Effector memory CD8-positive, alpha-beta T cell (primary cell): ENCODE results near the gene PROKR2.

Source experiments
- ATAC-seq: fragments of 150-1000 bp; cut with Tn5 transposase; replicated peaks from 2 replicates; pipeline ENCODE4 v1.10.0; 2021; ENCODE audit warnings: mild to moderate bottlenecking, moderate library complexity
- DNase-seq, 3 experiments: peaks; one replicate each; pipeline ENCODE4 v3.0.0; 2021
- H3K27ac Mint-ChIP-seq, 2 donors: one replicate each; pipeline ENCODE4 v1.8.0; 2022; ENCODE audit warnings: mild to moderate bottlenecking in 2 of 2, mixed read lengths in 2 of 2, moderate library complexity in 2 of 2
- H3K27me3 Mint-ChIP-seq, 2 donors: one replicate each; pipeline ENCODE4 v1.8.0; 2022; ENCODE audit warnings: mixed read lengths in 2 of 2
- H3K36me3 Mint-ChIP-seq: one replicate; pipeline ENCODE4 v1.8.0; 2022; ENCODE audit warnings: mild to moderate bottlenecking, moderate library complexity, mixed read lengths; ENCODE audit not compliant: insufficient read depth
- H3K4me1 Mint-ChIP-seq, 2 donors: one replicate each; pipeline ENCODE4 v1.8.0; 2022; ENCODE audit warnings: low read depth in 2 of 2, mixed read lengths in 2 of 2
- H3K4me3 Mint-ChIP-seq, 2 donors: one replicate each; pipeline ENCODE4 v1.8.0; 2022; ENCODE audit warnings: mild to moderate bottlenecking in 2 of 2, mixed read lengths in 2 of 2, moderate library complexity in 2 of 2
- H3K9me3 Mint-ChIP-seq, 2 donors: one replicate each; pipeline ENCODE4 v1.8.0; 2022; ENCODE audit warnings: mixed read lengths in 2 of 2

Gene PROKR2

GRCh38 chr20:5328268-5328667, 11.5 kb upstream of the PROKR2 start:
- Mint-ChIP-seq H3K4me3 (no peak overlapping the region), H3K27ac (no peak overlapping the region), H3K9me3 (no peaks in the 10 kb centered on the region), H3K36me3 (no peaks in the 10 kb centered on the region), H3K27me3 (peaks cover 45 to 77% of the 10 kb centered on the region in 2 donors), H3K4me1 (no peaks in the 10 kb centered on the region)
- DNase-seq (no peak), ATAC-seq (no peak)

- ATAC-seq: no peak
- no peak for DNase-seq
- Mint-ChIP-seq H3K36me3 (no peaks in the 10 kb centered on the region), H3K27me3 (peaks cover 46 to 86% of the 10 kb centered on the region in 2 donors), H3K27ac (no peak overlapping the region), H3K4me1 (no peaks in the 10 kb centered on the region), H3K9me3 (no peaks in the 10 kb centered on the region), H3K4me3 (no peak overlapping the region)
Observed at GRCh38 chr20:5327356-5327755, 10.6 kb upstream of the PROKR2 start.

- H3K27ac Mint-ChIP-seq: no peak overlapping the region
- no peak for ATAC-seq
- peak overlapping the region; percentile 61 to 73 for H3K4me3 Mint-ChIP-seq
- no peaks in the 10 kb centered on the region for H3K36me3 Mint-ChIP-seq
- H3K9me3 Mint-ChIP-seq: peaks cover 0 to 6% of the 10 kb centered on the region in 2 donors
- peaks cover 50 to 71% of the 10 kb centered on the region in 2 donors for H3K27me3 Mint-ChIP-seq
- H3K4me1 Mint-ChIP-seq: peaks cover 0 to 6% of the 10 kb centered on the region in 2 donors
- DNase-seq: no peak
Observed at GRCh38 chr20:5315807-5316187, 957 bp downstream of the PROKR2 start.

DNA sequence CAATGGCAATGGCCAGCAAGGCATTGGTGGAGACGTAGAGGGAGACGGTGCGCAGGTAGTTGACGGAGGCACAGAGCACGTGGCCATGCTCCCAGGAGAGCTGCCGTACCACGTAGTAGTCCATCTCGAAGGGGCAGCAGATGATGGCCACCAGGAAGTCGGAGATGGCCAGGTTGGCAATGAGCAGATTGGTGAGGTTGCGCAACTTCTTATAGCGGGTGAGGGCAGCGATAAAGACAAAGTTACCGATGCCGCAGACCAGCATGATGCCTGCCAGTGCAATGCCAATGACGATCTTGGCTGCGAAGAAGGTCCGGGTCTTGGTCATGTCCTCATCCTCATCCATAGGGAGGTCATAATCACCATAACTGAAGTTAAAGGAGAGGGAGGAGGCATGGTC, 2.8 kb downstream of the PROKR2 start:
- DNase-seq (no peak), ATAC-seq (no peak)
- peaks cover 0 to 6% of the 10 kb centered on the region in 2 donors for H3K4me1 Mint-ChIP-seq
- peaks cover 6 to 18% of the 10 kb centered on the region in 2 donors for H3K9me3 Mint-ChIP-seq
- peaks cover 53 to 73% of the 10 kb centered on the region in 2 donors for H3K27me3 Mint-ChIP-seq
- H3K27ac Mint-ChIP-seq: no peak overlapping the region
- no peak overlapping the region for H3K4me3 Mint-ChIP-seq
- H3K36me3 Mint-ChIP-seq: no peaks in the 10 kb centered on the region

GRCh38 chr20:5312518-5312917, 4.2 kb downstream of the PROKR2 start:
- no peaks in the 10 kb centered on the region for H3K36me3 Mint-ChIP-seq
- no peak for DNase-seq

DNA sequence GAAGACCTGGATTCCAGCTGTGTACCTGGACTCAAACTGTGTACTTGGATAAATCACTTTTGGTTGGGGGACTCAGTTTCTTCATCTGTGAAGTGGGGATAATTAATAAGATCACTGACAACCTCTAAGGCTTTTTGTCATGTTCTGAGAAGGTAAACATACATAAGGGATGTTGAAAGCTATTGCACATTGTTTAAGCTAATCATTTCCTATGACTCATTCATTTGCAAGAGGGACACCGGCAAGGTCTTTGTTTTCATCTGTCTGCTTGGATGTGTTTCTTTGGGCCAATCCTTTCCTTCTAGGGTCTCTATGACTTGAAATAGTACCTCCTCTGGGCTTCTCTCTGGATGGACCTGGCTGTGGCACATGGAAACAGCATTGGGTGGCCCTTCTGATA, 6.8 kb downstream of the PROKR2 start:
- DNase-seq (no peak), ATAC-seq (no peak)
- H3K9me3 Mint-ChIP-seq: peaks cover 15 to 30% of the 10 kb centered on the region in 2 donors
- peaks cover 0 to 1% of the 10 kb centered on the region in 2 donors for H3K4me1 Mint-ChIP-seq
- H3K4me3 Mint-ChIP-seq: no peak overlapping the region
- H3K27me3 Mint-ChIP-seq: peaks cover 29 to 41% of the 10 kb centered on the region in 2 donors
- H3K36me3 Mint-ChIP-seq: no peaks in the 10 kb centered on the region
- no peak overlapping the region for H3K27ac Mint-ChIP-seq

More at GRCh38 chr20:5312518-5312917, 4.2 kb downstream of the PROKR2 start:
- Mint-ChIP-seq H3K27me3 (peaks cover 40 to 59% of the 10 kb centered on the region in 2 donors), H3K4me3 (no peak overlapping the region), H3K9me3 (peaks cover 10 to 20% of the 10 kb centered on the region in 2 donors), H3K4me1 (peaks cover 0 to 6% of the 10 kb centered on the region in 2 donors), H3K27ac (no peak overlapping the region)
- no peak for ATAC-seq

DNA sequence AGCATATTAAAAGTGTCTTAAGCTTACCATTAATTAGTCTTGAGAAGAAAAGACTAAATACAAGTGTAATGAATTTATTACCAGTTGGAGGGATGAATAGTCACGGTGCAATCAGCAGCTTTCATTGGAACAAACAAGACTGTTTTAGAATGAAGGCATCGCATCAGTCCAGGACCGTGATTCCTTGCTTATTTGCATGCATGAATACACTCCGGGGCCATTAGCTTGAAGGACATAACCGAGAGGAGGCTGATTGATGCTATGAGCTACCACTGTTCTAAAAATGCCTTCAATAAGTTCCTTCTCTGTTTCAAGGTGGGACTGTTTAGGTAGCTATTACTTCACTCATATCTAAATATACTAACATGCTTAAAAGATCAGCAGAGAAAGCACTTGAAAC, 17.9 kb downstream of the PROKR2 start:
- Mint-ChIP-seq H3K9me3 (no peaks in the 10 kb centered on the region), H3K4me3 (no peak overlapping the region), H3K27ac (peak overlapping the region in 1 of 2 donors; percentile 77), H3K36me3 (peaks cover 5% of the 10 kb centered on the region), H3K27me3 (peaks cover 43 to 66% of the 10 kb centered on the region in 2 donors), H3K4me1 (peaks cover 0 to 3% of the 10 kb centered on the region in 2 donors)
- ATAC-seq (no peak), DNase-seq (no peak)

DNA sequence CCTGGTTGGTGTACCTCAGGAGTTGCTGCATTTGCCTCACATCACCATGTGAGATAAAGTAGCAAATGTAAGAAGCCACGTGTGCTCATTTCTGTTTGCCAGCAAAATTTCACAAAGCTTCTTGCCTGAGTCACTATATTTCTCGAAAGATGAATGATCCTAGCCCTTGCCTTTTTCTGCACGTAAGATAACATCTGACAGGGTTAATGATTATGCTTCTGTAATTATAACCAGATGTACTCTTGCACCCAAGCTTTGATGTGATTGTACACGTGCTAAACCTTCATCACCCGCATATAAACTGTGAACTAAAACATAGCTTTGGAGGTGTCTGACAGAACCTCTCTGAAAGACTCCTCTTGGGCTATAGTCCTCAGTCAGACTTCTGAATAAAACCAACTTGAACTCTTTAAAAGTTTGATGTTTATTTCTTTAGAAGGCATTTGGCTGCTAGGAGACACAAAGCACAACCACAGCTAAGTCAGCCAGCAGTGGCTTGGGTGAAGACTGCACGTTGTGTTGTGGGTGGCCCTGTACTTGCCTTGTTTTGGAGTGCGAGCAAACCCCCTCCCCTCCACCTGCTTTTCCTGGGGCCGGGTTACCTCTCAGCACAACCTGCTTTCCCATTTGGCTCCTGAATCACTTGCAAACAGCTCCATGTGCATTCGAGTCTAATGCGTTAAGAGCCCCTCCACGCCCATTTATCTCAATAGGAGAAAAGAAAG, 19.3 kb downstream of the PROKR2 start:
- Mint-ChIP-seq H3K9me3 (no peaks in the 10 kb centered on the region), H3K4me1 (peaks cover 0 to 3% of the 10 kb centered on the region in 2 donors), H3K4me3 (peak overlapping the region in 1 of 2 donors; percentile 32), H3K27ac (no peak overlapping the region), H3K27me3 (peaks cover 49 to 57% of the 10 kb centered on the region in 2 donors), H3K36me3 (peaks cover 5% of the 10 kb centered on the region)
- ATAC-seq: peak; percentile 21
- no peak for DNase-seq

- ATAC-seq: no peak
- H3K27me3 Mint-ChIP-seq: peaks cover 23 to 55% of the 10 kb centered on the region in 2 donors
Observed at GRCh38 chr20:5290596-5290995, 26.2 kb downstream of the PROKR2 start.

DNA sequence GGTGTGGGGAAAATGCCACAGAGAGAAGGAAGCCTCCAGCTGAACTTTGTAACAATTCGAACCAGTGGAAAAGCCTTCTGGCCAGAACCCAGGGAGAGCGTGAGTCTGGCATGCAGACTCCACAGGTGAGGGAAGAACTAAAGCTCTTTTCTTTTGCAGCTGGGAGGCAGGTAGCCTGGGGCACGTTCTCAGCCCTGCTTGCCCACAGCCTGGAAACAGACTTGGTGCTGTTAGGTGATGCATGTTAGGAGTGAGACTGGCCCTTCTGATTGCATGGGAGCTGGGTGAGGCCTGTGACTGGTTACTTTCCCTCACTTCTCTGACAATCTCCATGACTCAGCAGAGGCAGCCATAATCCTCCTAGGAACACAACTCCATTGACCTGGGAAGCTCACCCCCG, 34.2 kb downstream of the PROKR2 start:
- no peak for DNase-seq
- Mint-ChIP-seq H3K4me1 (no peaks in the 10 kb centered on the region), H3K9me3 (no peaks in the 10 kb centered on the region), H3K36me3 (no peaks in the 10 kb centered on the region), H3K4me3 (no peak overlapping the region), H3K27ac (peak overlapping the region in 1 of 2 donors; percentile 20), H3K27me3 (peaks cover 39 to 72% of the 10 kb centered on the region in 2 donors)
- no peak for ATAC-seq

More at GRCh38 chr20:5290596-5290995, 26.2 kb downstream of the PROKR2 start:
- H3K36me3 Mint-ChIP-seq: no peaks in the 10 kb centered on the region
- H3K4me3 Mint-ChIP-seq: no peak overlapping the region
- H3K4me1 Mint-ChIP-seq: no peaks in the 10 kb centered on the region
- no peaks in the 10 kb centered on the region for H3K9me3 Mint-ChIP-seq
- H3K27ac Mint-ChIP-seq: no peak overlapping the region
- no peak for DNase-seq

- no peak overlapping the region for H3K27ac Mint-ChIP-seq
- no peak overlapping the region for H3K4me3 Mint-ChIP-seq
- peaks cover 39 to 55% of the 10 kb centered on the region in 2 donors for H3K27me3 Mint-ChIP-seq
- no peaks in the 10 kb centered on the region for H3K36me3 Mint-ChIP-seq
- DNase-seq (no peak), ATAC-seq (no peak)
- no peaks in the 10 kb centered on the region for H3K9me3 Mint-ChIP-seq
- H3K4me1 Mint-ChIP-seq: no peaks in the 10 kb centered on the region
Observed at GRCh38 chr20:5279661-5280060, 37.1 kb downstream of the PROKR2 start.

DNA sequence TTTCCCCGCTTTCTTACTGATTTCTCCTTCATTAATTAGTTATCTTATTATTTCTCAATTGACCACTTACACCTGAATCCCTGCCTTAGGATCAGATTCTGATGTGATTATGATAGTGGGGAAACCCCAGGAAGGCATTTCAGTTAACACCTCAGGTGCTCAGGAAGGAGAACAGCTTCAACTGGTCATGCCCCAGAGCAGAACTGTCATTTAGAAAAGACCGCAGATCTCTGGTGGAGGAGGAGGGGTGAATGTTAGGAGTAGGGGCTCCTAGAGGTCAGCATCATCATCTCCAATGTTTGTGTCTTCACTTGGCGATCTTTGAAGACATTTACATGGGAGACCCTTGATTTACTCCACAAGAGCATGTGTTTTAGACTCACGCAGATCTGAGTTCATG, 44.5 kb downstream of the PROKR2 start:
- Mint-ChIP-seq H3K4me1 (peaks cover 10 to 21% of the 10 kb centered on the region in 2 donors), H3K4me3 (no peak overlapping the region), H3K36me3 (no peaks in the 10 kb centered on the region), H3K27ac (no peak overlapping the region), H3K27me3 (peaks cover 0 to 35% of the 10 kb centered on the region in 2 donors), H3K9me3 (no peaks in the 10 kb centered on the region)
- DNase-seq (no peak), ATAC-seq (no peak)

DNA sequence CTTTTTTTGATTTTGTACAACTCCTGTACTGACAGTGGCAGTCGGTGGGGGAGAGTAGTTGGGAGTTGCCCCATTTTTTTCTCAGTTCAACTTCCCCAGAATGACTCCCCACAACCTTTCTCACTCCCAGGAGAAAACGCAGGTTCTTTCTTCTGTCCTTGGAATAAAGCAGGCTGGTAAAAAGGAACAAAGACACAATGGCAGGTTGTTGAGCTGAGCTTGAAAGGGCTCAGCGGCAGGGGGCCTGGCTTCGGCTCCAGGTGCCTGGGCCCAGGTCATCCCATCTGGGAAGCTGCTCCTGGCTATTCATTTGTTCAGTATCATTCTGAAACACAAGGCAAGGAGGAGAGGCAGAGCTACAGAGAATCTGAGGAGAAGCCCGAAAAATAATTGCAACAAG, 46.2 kb downstream of the PROKR2 start:
- Mint-ChIP-seq H3K27me3 (peaks cover 0 to 35% of the 10 kb centered on the region in 2 donors), H3K4me1 (peaks cover 17 to 33% of the 10 kb centered on the region in 2 donors), H3K36me3 (no peaks in the 10 kb centered on the region), H3K9me3 (no peaks in the 10 kb centered on the region), H3K27ac (peak overlapping the region; percentile 36 to 72), H3K4me3 (no peak overlapping the region)
- ATAC-seq (no peak), DNase-seq (no peak)

DNA sequence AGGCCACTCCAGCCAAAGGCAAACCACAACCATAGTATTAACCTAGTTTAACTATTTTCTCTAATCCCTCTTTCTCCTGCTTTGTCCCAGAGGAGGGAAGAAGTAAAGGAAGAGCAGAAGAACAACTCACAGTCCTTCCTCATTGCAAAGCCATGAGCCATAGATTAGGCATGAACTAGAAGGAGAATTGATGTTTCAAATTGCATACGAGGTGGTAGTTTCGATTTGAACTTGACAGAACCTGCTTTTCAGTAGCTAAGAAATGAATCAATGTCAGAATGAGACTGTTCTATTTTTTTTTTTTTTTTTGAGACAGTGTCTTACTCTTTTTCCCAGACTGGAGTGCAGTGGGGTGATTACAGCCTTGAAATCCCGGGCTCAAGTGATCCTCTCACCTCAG, 48.3 kb downstream of the PROKR2 start:
- H3K4me1 Mint-ChIP-seq: peaks cover 20 to 44% of the 10 kb centered on the region in 2 donors
- no peak for ATAC-seq
- peaks cover 0 to 35% of the 10 kb centered on the region in 2 donors for H3K27me3 Mint-ChIP-seq
- DNase-seq: no peak
- H3K36me3 Mint-ChIP-seq: no peaks in the 10 kb centered on the region
- no peaks in the 10 kb centered on the region for H3K9me3 Mint-ChIP-seq
- peak overlapping the region; percentile 26 to 67 for H3K4me3 Mint-ChIP-seq
- H3K27ac Mint-ChIP-seq: peak overlapping the region; percentile 79 to 86
